Kidney epithelial cell (primary cell): ENCODE results near the gene DOCK10. TPM values are rescaled to one million over a fixed set of nuclear protein-coding genes. Genes with fewer than 3 reads are reported as not detected.
A peak's percentile ranks its signal among the peaks of the same experiment; 100 is the strongest.

Source experiments
- DNase-seq: peaks from one replicate; pipeline ENCODE4 v3.0.0-alpha.2; 2010; ENCODE audit warnings: low read depth
- H3K27me3 ChIP-seq: 2 replicates; pipeline ENCODE4 v1.6.0; 2011; ENCODE audit warnings: low read length; ENCODE audit not compliant: control insufficient read depth, insufficient read depth
- H3K36me3 ChIP-seq: 2 replicates; pipeline ENCODE4 v1.5.1; 2011; ENCODE audit warnings: low read length; ENCODE audit not compliant: control insufficient read depth, insufficient read depth
- H3K4me3 ChIP-seq: 2 replicates; pipeline ENCODE4 v1.5.1; 2011; ENCODE audit warnings: low read depth, mild to moderate bottlenecking, control low read depth, low read length
- total RNA-seq: library from RNA; depleted of rRNA; stranded (reverse); fragments of >200 nt; gene quantifications from 2 replicates; pipeline ENCODE4 v1.2.3, GENCODE V29; 2015
- TF ChIP-seq, protein P1 (sequence below): IDR thresholded peaks from 2 replicates; pipeline ENCODE4 v1.5.1; 2011; ENCODE audit warnings: mild to moderate bottlenecking, moderate library complexity, low read length, control low read depth, inconsistent platforms; ENCODE audit not compliant: insufficient read depth, poor library complexity, severe bottlenecking

The DOCK10 gene
- total RNA-seq, 1 donor from 2014 or later = 5.0 TPM

DNA sequence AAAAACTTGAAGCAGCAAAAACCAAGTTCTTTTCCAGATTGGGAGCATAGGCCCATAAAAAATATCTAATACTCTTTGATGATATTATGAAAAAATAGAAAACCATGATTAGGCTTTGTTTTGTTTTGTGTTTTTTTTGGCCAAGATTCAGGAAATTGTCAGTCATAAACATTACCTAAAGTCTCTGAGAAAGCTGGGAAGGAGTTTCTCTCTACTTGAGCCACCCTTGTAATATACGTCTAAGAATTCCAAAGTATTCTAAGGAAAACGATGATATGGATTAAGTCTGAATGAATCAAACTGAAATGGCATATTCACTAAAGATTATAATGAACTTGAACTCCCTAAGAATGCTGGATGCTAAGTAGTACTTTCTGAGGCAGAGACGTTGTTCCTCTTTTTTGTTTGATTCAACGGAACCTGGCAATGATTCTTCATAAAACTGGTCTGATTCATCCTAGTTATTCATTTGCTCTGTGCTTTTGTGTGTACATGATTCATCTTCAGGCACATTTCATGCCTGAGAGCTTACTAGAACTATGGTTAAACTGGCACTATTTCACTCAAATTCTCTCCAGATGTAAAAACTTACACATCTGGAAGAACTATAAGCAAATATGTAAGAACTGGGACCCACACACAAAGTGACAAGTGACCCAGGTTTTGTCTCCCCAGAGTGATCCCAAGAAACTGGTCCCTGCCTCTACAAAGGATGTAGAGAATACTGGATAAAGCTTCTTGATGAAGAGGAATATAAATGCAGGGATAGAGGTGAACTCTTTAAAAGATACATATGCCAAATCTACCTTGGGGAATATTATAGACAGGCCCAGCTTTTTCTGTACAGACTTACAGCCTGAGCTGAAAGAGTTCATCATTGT lies 159.7 kb downstream of the DOCK10 start:
- TF ChIP-seq, protein P1, sequence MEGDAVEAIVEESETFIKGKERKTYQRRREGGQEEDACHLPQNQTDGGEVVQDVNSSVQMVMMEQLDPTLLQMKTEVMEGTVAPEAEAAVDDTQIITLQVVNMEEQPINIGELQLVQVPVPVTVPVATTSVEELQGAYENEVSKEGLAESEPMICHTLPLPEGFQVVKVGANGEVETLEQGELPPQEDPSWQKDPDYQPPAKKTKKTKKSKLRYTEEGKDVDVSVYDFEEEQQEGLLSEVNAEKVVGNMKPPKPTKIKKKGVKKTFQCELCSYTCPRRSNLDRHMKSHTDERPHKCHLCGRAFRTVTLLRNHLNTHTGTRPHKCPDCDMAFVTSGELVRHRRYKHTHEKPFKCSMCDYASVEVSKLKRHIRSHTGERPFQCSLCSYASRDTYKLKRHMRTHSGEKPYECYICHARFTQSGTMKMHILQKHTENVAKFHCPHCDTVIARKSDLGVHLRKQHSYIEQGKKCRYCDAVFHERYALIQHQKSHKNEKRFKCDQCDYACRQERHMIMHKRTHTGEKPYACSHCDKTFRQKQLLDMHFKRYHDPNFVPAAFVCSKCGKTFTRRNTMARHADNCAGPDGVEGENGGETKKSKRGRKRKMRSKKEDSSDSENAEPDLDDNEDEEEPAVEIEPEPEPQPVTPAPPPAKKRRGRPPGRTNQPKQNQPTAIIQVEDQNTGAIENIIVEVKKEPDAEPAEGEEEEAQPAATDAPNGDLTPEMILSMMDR = no peak
- Histone ChIP-seq H3K27me3 (no peaks in the 10 kb centered on the region), H3K4me3 (no peak overlapping the region), H3K36me3 (no peaks in the 10 kb centered on the region)
- DNase-seq = peak; percentile 93

DNA sequence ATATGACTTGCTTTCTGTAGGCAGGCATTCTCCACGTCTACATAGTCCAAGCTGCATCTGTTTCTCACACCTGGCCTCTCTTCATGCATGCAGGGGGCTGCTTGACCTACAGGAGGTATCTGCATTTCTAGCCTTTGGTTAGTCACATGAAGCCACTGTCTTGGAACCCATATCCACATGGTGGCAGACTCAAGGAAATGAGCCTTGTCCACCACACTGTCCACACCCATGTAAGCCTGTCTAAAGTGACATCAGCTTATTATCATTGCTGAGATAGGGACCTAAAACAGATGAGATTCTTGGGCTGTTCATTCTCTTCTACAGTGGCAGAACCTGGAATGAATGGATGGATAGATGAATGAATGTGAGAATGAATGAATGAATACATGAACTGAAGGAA lies 160.4 kb downstream of the DOCK10 start:
- no peak for DNase-seq
- no peaks in the 10 kb centered on the region for H3K36me3 ChIP-seq
- H3K27me3 ChIP-seq = no peaks in the 10 kb centered on the region
- TF ChIP-seq, protein P1 = no peak
- no peak overlapping the region for H3K4me3 ChIP-seq

- DNase-seq = no peak
- no peak overlapping the region for H3K4me3 ChIP-seq
- TF ChIP-seq, protein P1 = no peak
- no peaks in the 10 kb centered on the region for H3K36me3 ChIP-seq
- H3K27me3 ChIP-seq = no peaks in the 10 kb centered on the region
Observed at GRCh38 chr2:224876522-224876921, 165.7 kb downstream of the DOCK10 start.

GRCh38 chr2:224875841-224876240 lies 166.4 kb downstream of the DOCK10 start:
- H3K27me3 ChIP-seq = no peaks in the 10 kb centered on the region

GRCh38 chr2:224875153-224875552 lies 167.1 kb downstream of the DOCK10 start:
- TF ChIP-seq, protein P1 = no peak
- Histone ChIP-seq H3K4me3 (no peak overlapping the region), H3K27me3 (no peaks in the 10 kb centered on the region), H3K36me3 (no peaks in the 10 kb centered on the region)
- no peak for DNase-seq

More at GRCh38 chr2:224875841-224876240, 166.4 kb downstream of the DOCK10 start:
- Histone ChIP-seq H3K4me3 (no peak overlapping the region), H3K36me3 (no peaks in the 10 kb centered on the region)
- TF ChIP-seq, protein P1 = no peak
- no peak for DNase-seq
